SHP77 (cell line): ENCODE measurements around the gene DYNLT4.
"Not testable (repeated sequence)": the region's sequence is repeated elsewhere in the genome, so short reads cannot be mapped to it uniquely, and the experiment has no call there.

Experiments
- DNase-seq, 2 experiments: peaks; one replicate each; lab custom pipeline; 2025; lab: John Stamatoyannopoulos, UW

The DYNLT4 gene

GRCh38 chr1:44788120-44788860 lies 18.9 kb downstream of the DYNLT4 start, which contains the start of gene BEST4:
Gene BEST4 (minus strand): TSS chr1:44788170. CDS start chr1:44787705, 465 bp downstream.
- DNase-seq, result no peak

- DNase-seq, result no peak
Measured at GRCh38 chr1:44787506-44787905, 19.6 kb downstream of the DYNLT4 start.

- no peak for DNase-seq
Measured at GRCh38 chr1:44786841-44787426, 20.2 kb downstream of the DYNLT4 start.

GRCh38 chr1:44786138-44786840 lies 20.9 kb downstream of the DYNLT4 start:
- DNase-seq, result peak in 1 of 2 experiments; percentile 18

- no peak for DNase-seq
Measured at GRCh38 chr1:44785501-44786137, 21.5 kb downstream of the DYNLT4 start.

GRCh38 chr1:44785029-44785380 lies 22.1 kb downstream of the DYNLT4 start:
- DNase-seq, result no peak

GRCh38 chr1:44784094-44785028 lies 22.8 kb downstream of the DYNLT4 start:
- DNase-seq, result no peak

GRCh38 chr1:44783697-44784093 lies 23.5 kb downstream of the DYNLT4 start:
- no peak for DNase-seq

- DNase-seq, result no peak
Measured at GRCh38 chr1:44780583-44781121, 26.5 kb downstream of the DYNLT4 start.

GRCh38 chr1:44778705-44779576 lies 28.2 kb downstream of the DYNLT4 start:
- no peak for DNase-seq

- no peak for DNase-seq
Measured at GRCh38 chr1:44777969-44778635, 29.0 kb downstream of the DYNLT4 start.

- no peak for DNase-seq
Measured at GRCh38 chr1:44777547-44777946, 29.6 kb downstream of the DYNLT4 start.

GRCh38 chr1:44776730-44777068 lies 30.5 kb downstream of the DYNLT4 start:
- no peak for DNase-seq

GRCh38 chr1:44775930-44776729 lies 31.0 kb downstream of the DYNLT4 start:
- DNase-seq, result no peak

GRCh38 chr1:44775078-44775929 lies 31.8 kb downstream of the DYNLT4 start, which contains the start of gene RPS8:
Gene RPS8 (plus strand): TSS chr1:44775540. CDS start chr1:44775597, 57 bp downstream.
- peak; percentile 90 to 94 for DNase-seq

GRCh38 chr1:44766421-44766820 lies 40.7 kb downstream of the DYNLT4 start:
- DNase-seq, result not testable (repeated sequence)

GRCh38 chr1:44760876-44761275 lies 46.3 kb downstream of the DYNLT4 start:
- no peak for DNase-seq

- no peak for DNase-seq
Measured at GRCh38 chr1:44759077-44759476, 48.1 kb downstream of the DYNLT4 start.
